T-helper 22 cell (primary cell): ENCODE data around the gene CBFA2T2.
"Not testable (repeated sequence)": the region's sequence is repeated elsewhere in the genome, so short reads cannot be mapped to it uniquely, and the experiment has no call there.

Source experiments
- DNase-seq: peaks from one replicate; pipeline ENCODE4 v3.0.0-alpha.2; 2020; ENCODE audit warnings: low read depth

The CBFA2T2 gene

DNA sequence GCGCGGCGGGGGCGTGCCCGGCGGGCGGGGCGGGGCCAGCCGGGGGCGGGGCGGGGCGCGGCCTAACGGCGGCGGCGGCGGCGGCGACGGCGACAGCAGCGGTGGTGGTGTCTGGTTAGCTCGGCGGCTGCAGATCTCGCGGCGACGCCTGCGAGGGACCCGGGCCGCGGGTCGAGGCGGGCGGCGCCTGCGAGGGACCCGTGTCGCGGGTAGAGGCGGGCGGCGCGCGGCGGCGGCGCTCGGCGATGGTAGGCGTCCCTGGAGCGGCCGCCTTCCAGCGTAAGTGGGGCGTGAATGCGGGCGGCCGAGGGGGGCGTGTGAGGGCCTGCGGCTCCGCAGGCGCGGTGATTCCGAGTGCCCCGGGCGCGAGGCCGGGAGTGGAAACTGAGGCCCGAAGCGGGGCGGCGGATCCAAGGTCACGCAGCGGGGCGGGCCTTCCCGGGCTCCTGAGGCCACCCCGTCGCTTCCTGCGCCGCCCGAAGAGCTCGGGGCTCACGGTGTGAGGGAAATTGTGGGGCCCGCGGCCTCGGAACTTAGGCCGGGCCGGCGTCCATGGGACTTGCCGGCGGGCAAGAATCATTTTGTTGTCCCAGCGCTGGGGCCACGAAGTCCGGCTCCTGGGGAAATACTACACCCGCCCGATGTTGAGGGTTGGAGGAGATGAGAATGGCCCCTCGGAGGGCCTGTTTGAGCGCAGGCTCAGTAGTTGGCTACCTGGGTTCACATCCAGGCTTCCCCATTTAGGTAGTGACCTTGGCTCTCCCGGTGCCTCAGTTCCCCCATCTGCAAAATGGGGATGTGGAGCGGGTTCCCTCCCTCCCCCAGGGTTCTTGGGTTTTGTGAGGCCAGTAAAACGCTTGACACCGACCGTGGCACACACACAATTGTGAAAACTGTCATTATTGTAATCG lies at the start of gene CBFA2T2:
Gene CBFA2T2 (plus strand): TSS at position 74 of the 911 bp plus-strand sequence. CDS start 172 bp downstream, at position 246.
- DNase-seq, result no peak

DNA sequence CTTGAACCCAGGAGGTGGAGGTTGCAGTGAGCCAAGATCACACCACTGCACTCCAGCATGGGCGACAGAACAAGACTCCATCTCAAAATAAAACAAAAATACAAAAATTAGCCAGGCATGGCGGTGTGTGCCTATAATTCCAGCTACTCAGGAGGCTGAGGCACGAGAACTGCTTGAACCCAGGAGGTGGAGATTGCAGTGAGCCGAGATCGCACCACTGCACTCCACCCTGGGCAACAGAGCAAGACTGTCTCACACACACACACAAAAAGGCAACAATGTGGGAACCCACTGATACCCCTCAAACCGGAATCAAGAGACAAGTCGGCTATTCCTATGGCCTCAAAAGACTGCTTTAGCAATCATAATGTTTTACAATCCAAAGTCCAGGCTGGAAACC lies 49.3 kb upstream of the CBFA2T2 start:
- DNase-seq, result not testable (repeated sequence)

DNA sequence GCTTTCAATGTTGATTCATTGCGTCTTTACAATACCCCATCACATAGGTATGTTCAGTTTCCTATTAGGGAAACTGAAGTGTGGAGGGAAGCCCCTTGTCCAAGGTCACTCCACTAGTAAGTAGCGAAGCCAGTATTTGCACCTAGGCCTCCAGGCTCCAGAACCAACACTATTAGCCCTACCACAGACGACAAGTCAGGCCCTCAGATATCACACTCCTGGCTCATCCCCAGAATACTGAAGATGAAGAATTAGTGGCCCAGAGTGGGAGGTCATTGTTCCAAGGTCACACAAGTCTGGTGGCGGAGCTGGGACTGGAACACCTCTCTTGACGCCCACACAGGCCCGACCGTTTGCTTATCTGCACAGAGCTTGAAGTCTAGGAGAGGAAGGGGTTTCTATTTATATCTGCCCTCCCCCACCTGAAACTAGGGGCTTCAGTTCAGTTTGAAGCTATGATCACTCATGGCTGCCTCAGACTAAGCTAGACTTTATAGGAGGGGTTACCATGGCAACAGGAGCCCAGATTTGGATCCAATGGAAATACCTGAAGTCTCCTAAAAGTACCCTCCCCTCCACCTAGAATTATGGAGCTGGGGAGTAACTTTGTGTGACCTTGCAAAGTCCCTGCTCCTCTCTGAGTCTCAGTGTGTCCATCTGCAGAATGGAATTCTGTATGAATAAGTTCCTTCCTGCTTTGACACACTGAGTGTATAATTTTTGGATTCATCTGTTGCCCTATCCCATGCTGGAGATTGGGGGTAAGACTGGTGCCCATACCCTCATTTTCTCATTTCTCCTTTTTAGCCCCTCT lies 48.5 kb upstream of the CBFA2T2 start:
- no peak for DNase-seq

DNA sequence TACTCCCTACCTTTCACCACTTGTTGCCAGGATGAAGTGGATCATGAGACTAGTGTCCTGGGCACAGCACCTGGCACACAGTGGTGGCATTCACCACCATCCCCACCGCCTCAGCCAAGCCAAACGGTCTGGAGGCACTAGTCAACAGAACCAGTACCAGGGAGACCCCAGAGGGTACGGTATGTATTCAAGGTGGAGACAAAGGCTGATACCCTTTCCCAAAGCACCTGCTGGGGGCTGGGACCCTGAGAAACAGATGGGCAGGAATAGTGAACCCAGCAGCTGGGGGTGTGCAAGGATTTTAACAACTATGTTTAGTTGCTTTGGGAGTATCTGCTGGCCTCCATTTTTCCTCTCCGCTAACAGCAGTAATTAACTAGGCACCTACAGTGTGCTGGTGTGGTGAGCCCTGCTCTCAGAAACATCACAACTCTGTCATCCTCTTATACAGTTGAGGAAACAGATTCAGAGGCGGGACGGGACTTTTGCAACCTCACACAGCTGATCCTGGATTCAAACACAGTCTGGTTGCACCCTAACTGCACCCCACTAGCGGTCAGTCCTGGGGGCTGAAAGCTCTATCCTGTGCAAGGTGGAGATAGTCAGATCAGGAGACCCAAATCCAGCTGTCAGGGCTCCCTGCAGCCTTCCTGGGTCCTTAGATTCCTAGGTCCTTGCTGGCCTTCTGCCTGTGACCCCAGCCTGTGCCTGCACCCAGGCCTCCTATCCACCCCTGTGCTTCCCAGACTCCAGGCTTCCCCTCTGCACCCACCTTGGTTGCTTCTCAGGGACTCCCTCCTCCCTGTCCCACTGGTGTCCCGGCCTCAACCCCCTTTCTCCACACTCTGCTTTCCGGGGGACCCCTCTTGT lies 47.5 kb upstream of the CBFA2T2 start:
- DNase-seq, result no peak

DNA sequence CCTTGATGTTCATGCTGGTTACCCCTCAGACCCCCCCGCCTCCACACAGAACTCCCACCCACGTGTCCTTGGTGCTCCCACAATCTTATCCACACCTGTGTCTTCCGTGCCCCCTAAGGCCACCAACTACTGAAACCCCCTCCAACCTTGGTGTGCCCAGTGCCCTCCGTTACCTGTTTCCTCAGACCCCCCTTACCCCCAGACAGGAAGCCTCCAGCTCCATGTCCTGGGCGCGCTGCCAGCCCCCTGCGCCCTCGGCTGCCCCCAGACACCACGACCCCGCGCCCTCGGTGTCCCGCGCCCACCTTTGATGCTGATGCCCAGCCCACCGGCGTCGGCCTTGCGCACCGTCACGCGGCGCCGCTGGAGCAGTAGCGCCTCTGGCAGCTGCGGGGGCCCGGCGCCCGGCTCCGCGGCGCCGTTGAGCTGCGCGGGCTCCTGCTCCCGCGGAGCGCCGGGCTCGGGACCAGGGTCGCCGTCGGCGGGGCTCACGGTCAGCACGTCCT lies 46.8 kb upstream of the CBFA2T2 start:
- no peak for DNase-seq

DNA sequence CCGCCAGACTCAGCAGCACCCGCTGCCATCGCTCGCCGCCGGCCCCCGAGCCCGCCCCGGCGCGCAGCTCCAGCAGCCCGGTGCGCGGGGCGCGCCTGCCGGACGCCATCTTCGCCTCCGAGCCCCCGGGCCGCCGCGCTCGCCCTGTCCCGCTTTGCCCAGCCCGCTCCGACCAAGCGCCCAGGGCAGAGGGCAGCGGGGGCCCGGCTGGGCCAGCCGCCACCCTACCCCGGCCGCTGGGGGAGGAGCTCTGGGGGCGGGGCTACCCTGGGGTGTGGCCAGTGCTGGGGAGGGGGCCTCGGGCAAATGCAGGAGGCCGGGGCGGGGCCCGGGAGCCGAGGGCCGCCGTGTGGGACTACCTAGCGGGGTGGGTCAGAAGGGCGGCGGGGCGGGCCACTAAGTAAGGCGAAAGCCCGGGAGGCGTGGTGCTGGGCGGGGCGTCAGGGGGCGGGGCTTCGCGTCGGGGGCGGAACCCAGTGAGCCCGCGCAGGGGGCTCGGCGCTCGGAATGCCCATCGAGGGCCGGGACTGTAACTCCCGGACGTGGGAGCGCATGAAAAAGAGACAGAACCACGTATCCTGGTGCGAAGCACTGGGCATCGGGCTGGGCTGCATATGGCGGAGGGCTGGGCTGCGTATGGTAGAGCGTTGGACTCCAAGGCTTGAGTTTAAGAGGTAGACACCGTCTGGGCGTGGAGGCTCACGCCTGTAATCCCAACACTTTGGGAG lies 46.2 kb upstream of the CBFA2T2 start, which contains the start of gene SNTA1:
Gene SNTA1 (minus strand): TSS at position 252 of the 728 bp plus-strand sequence. CDS start 143 bp downstream, at position 109.
- peak; percentile 88 for DNase-seq

DNA sequence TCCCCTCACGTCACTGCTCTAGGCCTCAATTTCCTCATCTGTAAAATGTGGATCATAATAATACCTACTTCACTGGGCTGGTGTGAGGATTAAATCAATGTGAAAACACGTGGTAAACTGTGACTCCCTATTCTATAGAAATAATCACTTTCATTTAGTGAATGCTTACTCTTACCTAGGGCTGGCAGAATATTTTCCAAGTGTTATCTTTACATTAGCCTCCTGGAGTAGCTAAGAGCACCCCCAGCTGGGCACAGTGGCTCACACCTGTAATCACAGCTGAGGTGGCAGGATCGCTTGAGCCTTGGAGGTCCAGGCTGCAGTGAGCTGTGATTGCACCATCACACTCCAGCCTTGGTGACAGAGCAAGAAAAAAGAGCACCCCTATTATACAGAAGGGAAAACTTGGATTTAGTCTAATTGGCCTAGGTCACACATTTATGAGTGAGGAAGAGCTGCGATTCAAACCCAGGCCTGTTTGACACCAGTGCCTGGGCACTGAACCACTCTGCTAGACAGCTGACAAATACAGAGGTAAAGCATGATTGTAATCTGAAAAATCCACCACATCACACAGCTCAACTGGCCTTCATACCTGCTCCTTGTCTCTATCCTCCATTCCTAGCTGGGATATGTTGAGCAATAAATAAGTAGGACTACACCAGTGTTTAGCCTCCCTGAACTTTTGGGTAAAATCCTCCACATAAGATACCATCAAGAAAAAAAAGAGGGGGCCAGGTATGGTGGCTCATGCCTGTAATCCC lies 44.9 kb upstream of the CBFA2T2 start:
- DNase-seq, result peak; percentile 12

DNA sequence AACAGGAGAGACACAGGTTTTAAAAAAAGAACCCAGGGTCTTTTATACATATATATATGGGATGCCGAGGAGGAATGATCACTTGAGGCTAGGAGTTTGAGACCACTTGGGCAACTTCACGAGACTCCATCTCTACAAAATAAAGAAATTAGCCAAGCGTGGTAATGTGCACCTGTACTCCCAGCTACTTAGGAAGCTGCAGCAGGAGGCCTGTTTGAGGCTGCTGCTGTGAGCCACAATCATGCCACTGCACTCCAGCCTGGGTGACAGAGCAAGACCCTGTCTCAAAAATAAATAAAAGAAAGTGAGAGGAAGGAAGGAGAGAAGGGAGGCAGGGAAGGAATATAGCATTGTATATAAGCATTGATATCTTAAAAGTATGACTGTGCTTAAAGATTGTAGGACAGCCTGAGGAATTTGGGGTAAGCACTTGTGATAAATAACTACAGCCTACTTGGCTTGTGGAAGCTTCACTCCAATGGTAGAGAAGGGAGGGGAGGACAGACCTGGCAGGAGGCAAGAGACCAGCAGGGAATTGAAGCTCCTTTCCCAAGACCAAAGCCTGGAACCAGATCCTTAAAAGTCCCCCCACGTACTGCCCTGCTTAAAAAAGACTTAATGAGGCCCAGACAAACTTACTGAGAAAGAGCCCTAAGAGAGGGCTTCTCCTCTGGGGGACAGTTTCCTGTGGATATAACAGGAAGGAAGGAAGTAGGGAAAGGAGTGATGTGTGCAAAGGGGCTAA lies 43.8 kb upstream of the CBFA2T2 start:
- DNase-seq, result no peak

DNA sequence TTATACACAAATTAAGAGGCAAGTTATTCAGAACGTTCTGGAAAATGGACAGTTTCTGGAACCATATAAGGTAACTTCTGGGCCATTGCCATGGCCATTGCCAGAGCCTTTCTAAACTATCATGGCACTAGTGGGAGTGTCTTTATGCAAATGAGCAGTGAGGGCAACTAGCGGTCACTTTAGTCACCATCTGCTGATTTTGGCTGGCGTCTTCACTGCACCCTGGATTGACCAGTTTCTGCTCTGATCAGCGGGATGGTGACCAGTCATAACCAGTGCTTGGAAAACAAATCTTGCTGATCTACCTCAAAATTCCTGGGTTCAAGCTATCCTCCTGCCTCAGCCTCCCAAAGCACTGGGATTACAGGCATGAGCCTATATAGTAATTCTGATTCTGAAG lies 39.0 kb upstream of the CBFA2T2 start:
- no peak for DNase-seq

DNA sequence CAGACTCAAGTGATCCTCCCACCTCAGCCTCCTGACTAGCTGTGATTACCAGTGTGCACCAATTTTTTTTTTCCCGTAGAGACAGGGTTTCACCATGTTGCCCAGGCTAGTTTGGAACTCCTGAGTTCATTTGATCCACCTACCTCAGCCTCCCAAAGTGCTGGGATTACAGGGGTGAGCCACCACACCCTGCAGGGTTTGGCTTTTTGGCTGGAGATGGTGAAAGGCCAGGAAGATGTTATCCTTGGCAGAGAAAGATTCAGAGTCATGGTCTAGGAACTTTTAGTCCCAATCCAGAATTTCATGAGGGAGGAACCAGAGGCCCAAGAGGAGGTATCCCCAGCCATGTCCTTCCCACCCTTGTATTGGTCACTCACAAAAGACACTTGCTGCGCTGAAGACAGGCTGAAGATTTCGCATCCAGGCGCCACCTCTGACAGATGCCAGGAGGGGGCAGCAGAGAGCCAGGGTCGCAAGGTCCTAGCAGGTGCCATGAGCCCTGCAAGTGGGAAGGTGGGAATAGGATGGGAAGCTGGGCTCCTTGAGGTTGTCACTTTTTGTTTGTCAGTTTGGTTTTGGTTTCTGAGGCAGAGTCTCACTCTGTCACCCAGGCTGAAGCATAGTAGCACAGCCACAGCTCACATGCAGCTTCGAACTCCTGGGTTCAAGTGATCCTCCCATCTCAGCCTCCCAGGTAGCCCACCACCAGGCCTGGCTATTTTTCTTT lies 32.8 kb upstream of the CBFA2T2 start:
- DNase-seq, result peak; percentile 46

DNA sequence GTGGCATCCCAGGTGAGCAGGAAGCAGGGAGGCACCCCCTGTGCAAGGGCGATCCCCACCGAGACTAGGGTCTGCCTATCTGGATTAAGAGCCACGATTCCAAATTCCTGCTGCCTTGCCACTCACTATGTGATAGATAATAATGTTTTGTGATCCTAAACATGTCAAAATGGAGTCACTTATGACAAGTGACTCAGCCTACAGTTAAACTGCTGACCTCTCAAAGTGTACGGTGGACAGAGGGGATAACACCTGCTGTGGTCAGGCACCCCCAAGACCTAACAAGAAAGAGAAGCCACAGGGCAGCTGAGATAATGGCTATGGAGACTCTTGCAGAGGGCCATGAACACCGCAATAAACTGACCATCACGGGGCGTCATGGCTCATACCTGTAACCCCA lies 30.3 kb upstream of the CBFA2T2 start:
- DNase-seq, result no peak

DNA sequence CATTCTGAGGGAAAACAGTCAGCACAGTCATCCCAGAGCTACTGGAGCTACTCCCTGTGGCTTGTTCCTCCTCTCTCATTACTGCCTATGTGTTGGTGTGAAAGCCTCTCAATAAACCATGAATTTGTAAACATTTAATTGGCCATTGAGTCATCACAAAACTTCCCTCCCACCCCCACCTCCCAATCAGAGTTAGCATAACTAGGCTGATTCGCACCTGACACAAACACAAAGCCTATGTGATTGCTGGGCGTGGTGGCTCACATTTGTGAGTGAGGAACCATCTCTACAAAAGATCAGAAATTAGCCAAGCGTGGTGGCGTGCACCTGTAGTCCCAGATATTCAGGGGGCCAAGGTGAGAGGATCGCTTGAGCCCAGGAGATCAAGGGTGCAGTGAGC lies 29.2 kb upstream of the CBFA2T2 start:
- no peak for DNase-seq

DNA sequence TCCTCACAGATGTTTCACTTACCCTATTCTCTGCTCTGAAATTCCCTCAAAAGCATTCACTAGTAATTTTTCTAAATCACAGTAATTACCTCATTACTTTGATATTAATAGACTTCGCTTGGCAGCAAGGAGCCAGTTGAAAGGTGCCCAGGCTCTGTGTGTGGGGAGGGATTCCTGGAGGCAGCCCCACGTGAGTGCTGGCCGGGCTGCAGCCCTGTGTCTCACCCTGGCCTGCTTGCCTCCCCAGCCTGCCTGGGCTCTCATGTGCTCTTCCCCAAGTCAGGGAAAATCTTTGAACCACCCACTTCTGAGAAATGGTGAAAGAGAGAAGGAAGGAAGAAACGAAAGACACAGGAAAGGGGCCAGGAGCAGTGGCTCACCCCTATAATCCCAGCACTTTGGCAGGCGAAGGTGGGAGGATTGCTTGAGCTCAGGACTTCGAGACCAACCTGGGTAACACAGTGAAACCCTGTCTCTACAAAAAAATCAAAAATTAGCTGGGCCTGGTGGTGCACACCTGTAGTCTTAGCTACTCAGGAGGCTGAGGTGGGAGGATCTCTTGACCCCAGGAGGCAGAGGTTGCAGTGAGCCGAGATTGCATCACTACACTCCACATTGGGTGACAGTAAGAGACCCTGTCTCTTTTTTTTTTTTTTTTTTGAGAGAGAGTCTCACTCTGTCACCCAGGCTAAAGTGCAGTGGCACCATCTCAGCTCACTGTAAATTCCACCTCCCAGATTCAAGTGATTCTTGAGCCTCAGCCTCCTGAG lies 26.4 kb upstream of the CBFA2T2 start:
- DNase-seq, result no peak

DNA sequence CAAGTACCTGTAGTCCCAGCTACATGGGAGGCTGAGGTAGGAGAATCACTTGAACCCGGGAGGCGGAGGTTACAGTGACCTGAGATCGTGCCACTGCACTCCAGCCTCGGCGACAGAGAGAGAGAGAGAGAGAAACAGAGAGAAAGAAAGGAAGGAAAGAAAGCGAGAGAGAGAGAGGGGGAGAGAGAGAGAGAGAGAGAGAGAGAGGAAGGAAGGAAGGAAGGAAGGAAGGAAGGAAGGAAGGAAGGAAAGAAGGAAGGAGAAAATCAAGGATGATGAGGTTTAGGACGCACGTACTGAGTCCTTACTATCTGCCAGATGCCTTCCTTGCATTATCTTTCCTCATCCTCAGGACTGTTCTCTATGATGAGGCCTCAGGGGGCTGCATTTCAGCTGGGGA lies 25.1 kb upstream of the CBFA2T2 start:
- DNase-seq, result not testable (repeated sequence)

DNA sequence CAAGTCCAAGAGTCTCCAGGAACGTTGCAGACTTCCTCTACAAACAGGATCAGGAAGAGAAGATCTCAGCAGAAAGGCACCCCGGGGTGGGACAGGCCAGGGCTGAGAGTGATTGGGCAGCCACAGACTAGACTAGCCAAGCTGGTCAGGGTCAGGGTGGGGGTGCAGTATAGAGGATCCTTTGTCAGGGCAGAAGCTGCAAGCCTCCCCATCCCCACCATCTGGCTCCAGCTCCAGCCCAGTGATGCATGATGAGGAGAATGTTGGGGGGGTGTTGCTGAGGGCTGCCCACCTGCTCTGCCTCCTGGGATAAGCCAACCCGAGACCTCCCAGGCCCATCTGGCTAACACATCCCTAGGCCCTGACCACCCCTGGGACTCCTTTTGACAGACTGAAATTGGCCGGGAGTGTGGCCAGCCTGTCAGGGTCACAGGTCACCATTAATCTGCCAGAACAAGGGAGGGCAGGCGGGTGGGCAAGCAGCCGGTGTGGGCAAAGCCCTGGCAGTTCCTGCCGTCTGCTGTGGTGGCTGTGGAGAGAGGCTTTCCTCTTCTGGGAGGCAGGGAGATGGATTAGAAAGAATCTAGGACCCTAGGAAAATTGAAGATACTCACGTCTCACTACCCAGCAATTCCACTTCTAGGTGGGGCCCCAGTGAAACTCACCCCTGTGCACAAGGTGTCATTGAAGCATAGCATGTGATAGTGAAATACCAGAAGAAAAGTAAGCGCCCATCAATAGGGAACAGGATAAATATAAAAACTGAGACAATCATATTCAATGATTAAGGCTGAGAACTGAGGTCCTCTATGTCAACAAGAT lies 24.2 kb upstream of the CBFA2T2 start:
- DNase-seq, result no peak

DNA sequence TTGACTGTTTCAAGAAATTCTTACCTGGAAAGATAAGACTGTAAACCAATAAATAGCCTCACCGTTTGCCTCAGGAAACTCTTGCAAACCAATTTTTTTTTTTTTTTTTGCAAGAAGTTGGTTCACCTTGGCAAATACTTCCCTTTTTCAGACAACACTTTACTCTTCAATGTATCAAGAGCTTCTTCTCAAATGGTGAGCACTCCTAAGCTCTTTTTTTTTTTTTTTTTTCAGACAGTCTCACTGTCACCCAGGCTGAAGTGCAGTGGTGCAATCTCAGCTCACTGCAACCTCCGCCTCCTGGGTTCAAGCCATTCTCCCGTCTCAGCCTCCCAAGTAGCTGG lies 23.6 kb upstream of the CBFA2T2 start:
- no peak for DNase-seq

DNA sequence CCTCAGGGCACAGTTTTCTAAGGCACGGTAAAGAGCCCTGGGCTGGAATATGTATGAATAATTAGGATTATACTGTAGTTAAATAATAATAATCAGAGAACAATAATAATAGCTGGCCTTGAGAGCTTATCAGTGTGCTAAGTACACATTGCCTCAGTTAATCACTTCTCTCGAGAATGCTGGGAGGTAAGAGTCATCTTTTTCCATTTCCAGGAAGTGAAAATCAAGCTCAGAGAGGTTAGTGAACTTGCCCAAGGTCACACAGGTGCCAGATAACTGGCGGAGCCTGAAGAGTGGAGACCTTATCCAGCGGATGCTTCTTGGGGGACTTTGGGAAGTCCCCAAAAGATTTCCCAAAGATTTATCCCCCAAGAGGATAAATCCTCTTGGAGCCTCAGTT lies 19.4 kb upstream of the CBFA2T2 start:
- no peak for DNase-seq
